HepG2 (cell line): ENCODE measurements around the gene ZIM2. TPM values are rescaled to one million over a fixed set of nuclear protein-coding genes. Genes with fewer than 3 reads are reported as not detected.

Experiments
- BCL6 ChIP-seq: IDR thresholded peaks from 2 replicates; pipeline ENCODE4 v1.6.1; 2016; ENCODE audit warnings: missing genetic modification reagents, missing compliant biosample characterization
- BORCS8-MEF2B ChIP-seq: sonication (generic); formaldehyde crosslinking; IDR thresholded peaks from 2 replicates; pipeline ENCODE4 v1.8.0; 2022; ENCODE audit warnings: mild to moderate bottlenecking, missing genetic modification reagents
- CCDC6 ChIP-seq: sonication (generic); formaldehyde crosslinking; IDR thresholded peaks from 2 replicates; pipeline ENCODE4 v1.8.1; 2022; ENCODE audit warnings: mild to moderate bottlenecking, missing genetic modification reagents, moderate library complexity
- CENPBD1 ChIP-seq: sonication (generic); formaldehyde crosslinking; IDR thresholded peaks from 2 replicates; pipeline ENCODE4 v1.8.0; 2022; ENCODE audit warnings: missing genetic modification reagents, low read depth, mild to moderate bottlenecking, borderline replicate concordance
- CSRNP2 ChIP-seq: sonication (generic); formaldehyde crosslinking; conservative IDR thresholded peaks from 2 replicates; pipeline ENCODE4 v1.8.0; 2022; ENCODE audit warnings: low read depth, missing genetic modification reagents
- EHMT2 ChIP-seq: fragments of 200-600 bp; sonication (generic); IDR thresholded peaks from 2 replicates; pipeline ENCODE4 v1.7.0; 2017; ENCODE audit warnings: antibody characterized with exemption, low read depth, low read length, borderline replicate concordance
- FOXP4 ChIP-seq: sonication (generic); formaldehyde crosslinking; IDR thresholded peaks from 2 replicates; pipeline ENCODE4 v1.4.0; 2020; ENCODE audit warnings: missing genetic modification reagents
- GABPB1 ChIP-seq: IDR thresholded peaks from 2 replicates; pipeline ENCODE4 v1.6.1; 2016; ENCODE audit warnings: mild to moderate bottlenecking, missing genetic modification reagents, moderate library complexity, missing compliant biosample characterization
- ISL2 ChIP-seq: sonication (generic); formaldehyde crosslinking; IDR thresholded peaks from 2 replicates; pipeline ENCODE4 v1.5.0; 2020; ENCODE audit warnings: missing genetic modification reagents
- KLF9 ChIP-seq: IDR thresholded peaks from 2 replicates; pipeline ENCODE4 v1.6.1; 2016; ENCODE audit warnings: low read depth
- PAF1 ChIP-seq: IDR thresholded peaks from 2 replicates; pipeline ENCODE4 v1.6.1; 2016; ENCODE audit warnings: missing genetic modification reagents, missing compliant biosample characterization
- PRPF4 ChIP-seq: fragments of 200-400 bp; formaldehyde crosslinking; IDR thresholded peaks from 2 replicates; pipeline ENCODE4 v1.6.1; 2016; ENCODE audit warnings: low read length, low read depth; ENCODE audit not compliant: poor library complexity, severe bottlenecking
- RBM22 ChIP-seq: fragments of 200-400 bp; formaldehyde crosslinking; optimal IDR thresholded peaks from 2 replicates; pipeline ENCODE3; 2017; ENCODE audit warnings: mild to moderate bottlenecking, low read length, moderate library complexity
- RNF2 ChIP-seq: fragments of 450-650 bp; conservative IDR thresholded peaks from 2 replicates; pipeline ENCODE4 v1.6.1; 2016; ENCODE audit warnings: low read depth
- RXRA ChIP-seq: sonication (generic); formaldehyde crosslinking; IDR thresholded peaks from 2 replicates; pipeline ENCODE4 v1.5.1; 2020; ENCODE audit warnings: missing genetic modification reagents
- TP53 ChIP-seq: sonication (generic); formaldehyde crosslinking; conservative IDR thresholded peaks from 2 replicates; pipeline ENCODE4 v1.4.0; 2020; ENCODE audit warnings: missing genetic modification reagents
- ZNF292 ChIP-seq: sonication (generic); formaldehyde crosslinking; IDR thresholded peaks from 2 replicates; pipeline ENCODE4 v1.8.1; 2022; ENCODE audit warnings: mild to moderate bottlenecking, low read depth, missing genetic modification reagents, borderline replicate concordance
- ZNF430 ChIP-seq: sonication (generic); formaldehyde crosslinking; IDR thresholded peaks from 2 replicates; pipeline ENCODE4 v1.9.0; 2021; ENCODE audit warnings: mild to moderate bottlenecking, missing genetic modification reagents
- polyA plus RNA-seq, 8 experiments: library from polyadenylated mRNA; depleted of rRNA in 3 of 8; stranded (reverse) in 7 of 8; unstranded in 1 of 8; fragments of >200 nt; fragmentation: Illumina TruSeq in 4 of 8; extraction: Trizol in 4 of 8; gene quantifications; 2 replicates each; pipeline versions ENCODE4 v1.2.1 to v1.2.3, GENCODE V29; 2011 to 2016; ENCODE audit warnings: low read depth in 4 of 8, missing spikeins in 1 of 8, mixed read lengths in 1 of 8; ENCODE audit not compliant: insufficient read depth in 1 of 8
- total RNA-seq, 5 experiments: library from RNA; depleted of rRNA; stranded (reverse); fragments of >200 nt; fragmentation: Illumina TruSeq; extraction: Trizol; gene quantifications; 2 replicates each; pipeline ENCODE4 v1.2.3, GENCODE V29; 2016; ENCODE audit warnings: low read depth in 1 of 5
- TF ChIP-seq, protein P1 (sequence below), 2 experiments: sonication (generic) in 1 of 2; formaldehyde crosslinking in 1 of 2; IDR thresholded peaks; 2 replicates each; pipeline versions ENCODE4 v1.4.0 to v1.6.1; 2016 to 2020; ENCODE audit warnings: borderline replicate concordance in 1 of 2, low read depth in 1 of 2, mild to moderate bottlenecking in 1 of 2, missing genetic modification reagents in 1 of 2
- TF ChIP-seq, protein P2 (sequence below): sonication (generic); formaldehyde crosslinking; IDR thresholded peaks from 2 replicates; pipeline ENCODE4 v1.5.0; 2020; ENCODE audit warnings: missing genetic modification reagents

ZIM2 gene
- total and polyA plus RNA-seq, 2 of the 13 experiments (the other 11 are each of a cell fraction or from before 2014, with no cell fraction given), result 7.2 to 10.3 TPM

DNA sequence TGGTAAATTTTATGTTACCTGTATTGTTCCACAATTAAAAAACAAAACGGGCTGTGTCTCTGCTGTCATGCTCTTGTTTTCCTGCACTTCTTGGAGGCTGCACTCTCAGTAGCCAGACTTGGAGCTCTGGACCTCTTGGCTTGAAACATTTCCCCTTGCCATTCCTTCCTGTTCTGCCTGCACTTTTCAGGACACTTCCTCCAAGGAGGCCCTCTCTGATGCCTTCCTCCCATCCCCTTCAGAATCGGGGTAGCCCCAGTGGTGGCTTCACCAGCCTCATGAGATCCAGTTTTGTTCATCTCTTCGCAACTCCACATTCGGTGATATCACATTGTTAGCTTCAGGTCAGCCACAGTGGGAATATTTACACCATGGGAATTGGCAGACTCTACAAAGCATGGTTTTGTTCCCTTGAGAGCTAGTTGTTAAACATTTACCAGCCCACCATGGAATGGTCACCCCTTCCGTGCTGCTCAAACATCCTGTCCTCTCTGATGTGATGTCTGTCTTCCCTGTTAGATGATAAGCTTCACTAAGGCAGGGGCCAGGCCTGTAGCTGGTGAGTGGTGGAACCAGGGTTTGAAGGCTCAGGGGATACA lies 40.2 kb upstream of the ZIM2 start (continued):
- TF ChIP-seq CSRNP2 (CRISPR knock-in tag), result no peak
- TF ChIP-seq, protein P1, sequence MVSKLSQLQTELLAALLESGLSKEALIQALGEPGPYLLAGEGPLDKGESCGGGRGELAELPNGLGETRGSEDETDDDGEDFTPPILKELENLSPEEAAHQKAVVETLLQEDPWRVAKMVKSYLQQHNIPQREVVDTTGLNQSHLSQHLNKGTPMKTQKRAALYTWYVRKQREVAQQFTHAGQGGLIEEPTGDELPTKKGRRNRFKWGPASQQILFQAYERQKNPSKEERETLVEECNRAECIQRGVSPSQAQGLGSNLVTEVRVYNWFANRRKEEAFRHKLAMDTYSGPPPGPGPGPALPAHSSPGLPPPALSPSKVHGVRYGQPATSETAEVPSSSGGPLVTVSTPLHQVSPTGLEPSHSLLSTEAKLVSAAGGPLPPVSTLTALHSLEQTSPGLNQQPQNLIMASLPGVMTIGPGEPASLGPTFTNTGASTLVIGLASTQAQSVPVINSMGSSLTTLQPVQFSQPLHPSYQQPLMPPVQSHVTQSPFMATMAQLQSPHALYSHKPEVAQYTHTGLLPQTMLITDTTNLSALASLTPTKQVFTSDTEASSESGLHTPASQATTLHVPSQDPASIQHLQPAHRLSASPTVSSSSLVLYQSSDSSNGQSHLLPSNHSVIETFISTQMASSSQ (IDR thresholded peaks at IDR 0.05; ENCODE audit: low read depth), result peak; percentile 99
- TF ChIP-seq, protein P1 (CRISPR knock-in tag; IDR thresholded peaks at IDR 0.05; ENCODE audit: borderline replicate concordance), result peak; percentile 100
- peak; percentile 72 for TF ChIP-seq RBM22
- TF ChIP-seq ZNF292 (CRISPR knock-in tag), result peak; percentile 69; the same call in 1 of the 2 replicates
- TF ChIP-seq CENPBD1 (CRISPR knock-in tag), result 0 out of 2 replicates have a peak, but pooled peaks have one; percentile 43
- no peak for TF ChIP-seq PRPF4
- TF ChIP-seq PAF1 (CRISPR knock-in tag), result 0 out of 2 replicates have a peak, but pooled peaks have one; percentile 50
- peak; percentile 76; the same call in 1 of the 2 replicates for TF ChIP-seq RXRA (CRISPR knock-in tag)
- TF ChIP-seq ZNF430 (CRISPR knock-in tag), result peak; percentile 41
- 0 out of 2 replicates have a peak, but pooled peaks have one; percentile 52 for TF ChIP-seq BORCS8-MEF2B (CRISPR knock-in tag)
- TF ChIP-seq ISL2 (CRISPR knock-in tag), result peak; percentile 79
- TF ChIP-seq GABPB1 (CRISPR knock-in tag), result peak; percentile 33; the same call in 1 of the 2 replicates
- TF ChIP-seq CCDC6 (CRISPR knock-in tag), result 0 out of 2 replicates have a peak, but pooled peaks have one; percentile 50
- TF ChIP-seq FOXP4 (CRISPR knock-in tag), result peak; percentile 85
- TF ChIP-seq KLF9, result 0 out of 2 replicates have a peak, but pooled peaks have one; percentile 67
- TF ChIP-seq, protein P2, sequence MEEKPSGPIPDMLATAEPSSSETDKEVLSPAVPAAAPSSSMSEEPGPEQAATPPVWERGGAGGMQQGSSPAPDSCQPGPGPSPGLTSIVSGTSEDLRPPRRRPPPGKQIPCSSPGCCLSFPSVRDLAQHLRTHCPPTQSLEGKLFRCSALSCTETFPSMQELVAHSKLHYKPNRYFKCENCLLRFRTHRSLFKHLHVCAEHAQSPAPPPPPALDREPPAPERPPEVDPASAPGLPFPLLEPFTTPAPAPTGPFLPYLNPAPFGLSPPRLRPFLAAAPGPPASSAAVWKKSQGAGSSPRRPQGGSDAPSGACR, result peak; percentile 49; the same call in 1 of the 2 replicates
- TF ChIP-seq BCL6, result peak; percentile 83
- TF ChIP-seq EHMT2, result peak; percentile 17; the same call in 1 of the 2 replicates
- TF ChIP-seq RNF2, result 0 out of 2 replicates have a peak, but pooled peaks have one; percentile 26
- no peak for TF ChIP-seq TP53
